Mucosa of descending colon (tissue), 3 donors: Measurements from ENCODE around the gene HSPA12B. TPM values are rescaled to one million over a fixed set of nuclear protein-coding genes. Genes with fewer than 3 reads are reported as not detected.

Experiments used
- ATAC-seq: fragments of 200-7000 bp; cut with Tn5 transposase; one replicate; pipeline ENCODE4 v1.9.1; 2020; ENCODE audit warnings: mild to moderate bottlenecking, moderate library complexity
- DNase-seq, 3 donors: peaks; one replicate each; pipeline ENCODE4 v3.0.0-alpha.2; 2020
- H3K36me3 ChIP-seq: fragments of 200-600 bp; one replicate; pipeline ENCODE4 v1.8.0; 2021; ENCODE audit warnings: low read depth, mild to moderate bottlenecking
- H3K4me1 ChIP-seq: fragments of 200-600 bp; one replicate; pipeline ENCODE4 v1.8.0; 2021; ENCODE audit warnings: low read depth, mild to moderate bottlenecking
- H3K4me3 ChIP-seq: fragments of 200-600 bp; one replicate; pipeline ENCODE4 v1.8.0; 2021; ENCODE audit warnings: mild to moderate bottlenecking
- H3K9me3 ChIP-seq: fragments of 200-600 bp; one replicate; pipeline ENCODE4 v1.8.0; 2021; ENCODE audit warnings: mild to moderate bottlenecking
- CTCF ChIP-seq: fragments of 200-600 bp; IDR thresholded peaks from one replicate; pipeline ENCODE4 v1.8.0; 2022; ENCODE audit warnings: antibody characterized with exemption, mild to moderate bottlenecking
- intact Hi-C, 2 donors: fragments of 100-400 bp; cut with DNase I in 1 of 2; cut with micrococcal nuclease in 1 of 2; formaldehyde crosslinking; loops; one replicate each; pipeline versions ENCODE4 v1.11.0 to v1.11.1; 2022; cut with DNase I, micrococcal nuclease
- total RNA-seq, 3 donors: library from RNA; stranded (reverse); fragmentation: NEBNext Ultra II Directional in 2 of 3; extraction: Animal tissue kit (Norgen Biotek cat#: 25700) in 2 of 3; gene quantifications; one replicate each; pipeline versions ENCODE4 v1.2.1 to v1.2.4, GENCODE V29; 2021 to 2023
- donor health status: DM: no; HTN: no; CAD: no; lungs with moderate emphysema.
- donor health status: DM: no; HTN: no; CAD: no.
- donor health status: DM: no; HTN: yes; CAD: no.

Gene HSPA12B
- total RNA-seq, 3 donors from 2014 or later, result 1.2 to 5.9 (median 3.4) TPM

DNA sequence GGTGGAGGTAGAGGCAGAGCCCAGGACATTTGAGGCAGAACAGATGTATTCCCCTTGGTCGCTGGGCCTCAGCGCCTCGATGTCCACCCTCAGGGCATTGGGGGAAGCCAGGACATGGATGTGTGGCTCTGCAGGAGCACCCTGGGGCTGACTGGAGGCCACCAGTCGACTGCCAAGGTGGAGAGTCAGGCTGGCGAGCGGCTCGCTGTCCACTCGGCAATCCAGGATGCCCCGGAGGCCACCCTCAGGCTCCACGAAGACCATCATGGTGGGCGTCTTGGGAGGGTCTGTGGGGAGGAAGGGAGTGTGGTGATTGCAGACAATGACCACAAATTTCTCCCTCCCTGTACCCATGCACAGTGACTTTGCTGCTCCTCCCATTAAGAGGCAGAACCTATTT lies 42.5 kb upstream of the HSPA12B start:
- Histone ChIP-seq H3K4me3 (no peak overlapping the region), H3K9me3 (no peaks in the 10 kb centered on the region), H3K4me1 (no peaks in the 10 kb centered on the region), H3K36me3 (no peaks in the 10 kb centered on the region)
- intact Hi-C loops, result no loop called here
- ATAC-seq, result no peak
- no peak for DNase-seq
- no peak for TF ChIP-seq CTCF

DNA sequence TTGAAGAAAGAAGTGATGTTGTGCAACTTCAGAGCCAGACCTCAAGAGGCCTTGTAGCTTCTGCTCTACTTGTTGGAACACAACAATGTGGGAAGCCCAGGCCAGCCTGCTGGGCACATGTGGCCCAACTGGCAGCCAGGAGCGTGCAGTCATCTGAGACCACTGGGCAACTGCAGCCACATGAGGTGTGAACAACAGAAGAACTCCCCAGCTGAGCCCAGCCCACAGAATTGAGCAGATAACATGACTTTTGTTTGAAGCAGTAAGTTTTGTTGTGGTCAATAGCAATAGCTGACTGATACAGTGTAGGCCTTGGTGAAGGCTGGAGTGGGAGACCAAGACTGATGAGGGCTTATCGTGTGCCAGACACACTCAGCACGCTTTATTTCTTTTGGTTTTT lies 42.1 kb upstream of the HSPA12B start:
- DNase-seq (no peak), ATAC-seq (no peak)
- no peak for TF ChIP-seq CTCF
- Histone ChIP-seq H3K36me3 (no peaks in the 10 kb centered on the region), H3K4me1 (no peaks in the 10 kb centered on the region), H3K4me3 (no peak overlapping the region), H3K9me3 (no peaks in the 10 kb centered on the region)
- intact Hi-C loops, result no loop called here

- ATAC-seq (no peak), DNase-seq (peak in 1 of 3 donors; percentile 38)
- intact Hi-C loops, result no loop called here
- Histone ChIP-seq H3K36me3 (no peaks in the 10 kb centered on the region), H3K4me1 (no peaks in the 10 kb centered on the region), H3K9me3 (peaks cover 2% of the 10 kb centered on the region), H3K4me3 (no peak overlapping the region)
- TF ChIP-seq CTCF, result no peak
Observed at GRCh38 chr20:3691306-3691705, 41.2 kb upstream of the HSPA12B start.

DNA sequence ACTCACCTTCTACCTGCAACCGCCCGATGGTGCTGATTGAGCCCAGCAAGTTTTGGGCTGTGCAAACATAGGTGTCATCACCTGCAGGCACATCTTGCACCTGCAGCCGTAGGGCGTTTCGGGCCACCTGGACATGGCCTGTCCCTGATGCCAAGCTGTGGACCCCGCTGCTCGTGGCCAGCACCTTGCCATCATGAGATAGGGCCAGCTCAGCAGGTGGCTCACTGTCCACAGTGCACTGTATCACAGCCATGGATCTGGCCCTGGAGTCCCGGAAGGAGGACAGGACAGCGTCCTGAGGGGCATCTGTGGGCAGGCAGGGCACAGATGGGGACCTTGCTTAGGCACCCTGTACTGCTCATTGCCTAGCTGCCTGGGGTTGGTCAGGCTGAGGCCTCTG lies 40.6 kb upstream of the HSPA12B start:
- Histone ChIP-seq H3K4me1 (no peaks in the 10 kb centered on the region), H3K4me3 (no peak overlapping the region), H3K36me3 (no peaks in the 10 kb centered on the region), H3K9me3 (peaks cover 3% of the 10 kb centered on the region)
- TF ChIP-seq CTCF, result no peak
- ATAC-seq (no peak), DNase-seq (no peak)
- intact Hi-C loops, result no loop called here

GRCh38 chr20:3692706-3693294 lies 39.7 kb upstream of the HSPA12B start:
- no peak for DNase-seq
- no peak for ATAC-seq
- intact Hi-C loops, result no loop called here

More at GRCh38 chr20:3692706-3693294, 39.7 kb upstream of the HSPA12B start:
- no peak for TF ChIP-seq CTCF
- peaks cover 3% of the 10 kb centered on the region for H3K9me3 ChIP-seq
- no peaks in the 10 kb centered on the region for H3K36me3 ChIP-seq
- no peak overlapping the region for H3K4me3 ChIP-seq
- H3K4me1 ChIP-seq, result no peaks in the 10 kb centered on the region
